ENCODE results near the gene CHCHD4. TPM values are rescaled to one million over a fixed set of nuclear protein-coding genes. Genes with fewer than 3 reads are reported as not detected.

The CHCHD4 gene
- total and polyA plus RNA-seq, 2 of the 8 experiments (the other 6 are each of a cell fraction or from before 2014, with no cell fraction given) = 15.0 to 22.3 TPM

DNA sequence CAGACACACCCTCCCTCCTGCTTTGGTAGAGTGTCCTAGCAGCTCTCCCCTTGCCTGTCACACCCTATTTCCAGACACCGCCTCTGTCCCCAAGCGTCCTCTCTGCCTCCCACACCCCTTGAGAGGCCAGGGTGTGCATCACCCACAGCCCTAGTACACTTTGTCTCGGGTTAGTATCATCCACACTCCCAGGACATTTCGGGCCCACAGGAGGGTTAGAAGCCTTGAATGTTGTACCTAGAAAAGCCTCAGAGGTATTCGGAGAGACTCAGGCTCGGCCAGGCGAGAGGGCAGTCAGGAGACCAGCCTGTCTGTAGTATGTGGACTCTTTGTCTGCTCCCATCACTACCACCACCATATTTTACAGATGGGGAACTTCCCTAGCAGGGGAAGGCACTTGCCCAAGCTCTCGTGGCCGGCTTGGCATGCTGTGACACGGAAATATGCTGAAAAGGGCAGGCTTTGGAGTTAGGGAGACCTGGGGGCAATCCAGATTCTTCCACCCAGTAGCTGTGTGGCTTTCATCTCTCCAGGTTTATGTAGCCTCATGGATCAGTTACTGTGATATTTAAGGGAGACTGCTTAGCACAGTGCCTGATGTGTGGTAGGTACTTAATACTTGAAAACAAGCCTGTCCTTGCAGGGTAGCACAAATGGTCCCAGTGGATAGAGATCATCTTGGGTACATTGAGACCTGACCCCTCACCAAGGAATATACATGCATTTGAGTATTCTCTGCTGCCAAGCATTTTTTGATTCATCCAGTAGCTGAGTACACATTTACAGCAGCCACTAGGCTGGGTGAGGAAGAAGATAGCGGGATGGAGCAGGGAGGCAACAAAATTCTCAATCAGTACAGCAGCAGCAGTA is 1.6 kb upstream of the CHCHD4 start:
- peak overlapping the region; percentile 54 for H3K4ac ChIP-seq (replicated peaks; ENCODE audit: insufficient read length, low read depth, low read length)
- no peak overlapping the region for H2BK5ac ChIP-seq (ENCODE audit: low read depth, low read length)
- TF ChIP-seq EP300 (IDR thresholded peaks at IDR 0.05; ENCODE audit: borderline replicate concordance in 1 of 2, low read depth in 2 of 2, low read length in 2 of 2) = no peak
- TF ChIP-seq CEBPB (IDR thresholded peaks at IDR 0.05; ENCODE audit: low read depth, low read length) = no peak
- peak; percentile 5 for TF ChIP-seq SAP30 (IDR thresholded peaks at IDR 0.05; ENCODE audit: insufficient read depth, insufficient replicate concordance, low read length)
- no peak for TF ChIP-seq EGR1 (IDR thresholded peaks at IDR 0.05; ENCODE audit: borderline replicate concordance, low read depth, low read length)
- peak overlapping the region; percentile 96 to 99 for H3K4me2 ChIP-seq (ENCODE audit: insufficient read depth in 1 of 2, low read depth in 2 of 2, low read length in 2 of 2)
- ChIA-PET CTCF (ENCODE audit: partially characterized antibody) (interaction anchor here (0.8 to 3.9 kb wide), 11 partner anchors 9 to 590 kb away, joined by 3 to 37 read pairs (median 8); no protein-coding TSS in a partner anchor), POLR2A (ENCODE audit: partially characterized antibody) (interaction anchor here (0.5 to 4.7 kb wide), 17 partner anchors 8 to 242 kb away, joined by 3 to 46 read pairs (median 4); partner anchors contain the start of genes LSM3 and XPC)
- no peak overlapping the region for H2AFZ ChIP-seq (ENCODE audit: low read length)
- peaks cover 7 to 33% of the 10 kb centered on the region in 2 experiments for H3K79me2 ChIP-seq (ENCODE audit: control insufficient read depth in 1 of 2, insufficient read depth in 2 of 2, low read length in 2 of 2)
- peaks cover 6 to 22% (median 15%) of the 10 kb centered on the region in 4 experiments for H3K36me3 ChIP-seq (ENCODE audit: control insufficient read depth in 2 of 4, insufficient read depth in 4 of 4, low read length in 3 of 4)
- H2BK12ac ChIP-seq (ENCODE audit: low read depth, low read length) = no peak overlapping the region
- no peaks in the 10 kb centered on the region for H3K9me3 ChIP-seq (ENCODE audit: insufficient read depth in 2 of 2, low read depth in 1 of 2, low read length in 1 of 2)
- H3K14ac ChIP-seq (ENCODE audit: insufficient read length) = no peak overlapping the region
- no peak overlapping the region for H3K18ac ChIP-seq (ENCODE audit: extremely low read depth, low read length)
- peak overlapping the region; percentile 90 to 97 (median 91); a peak in 7 of 8 replicates for H3K4me3 ChIP-seq (ENCODE audit: extremely low read depth in 1 of 4, insufficient read depth in 2 of 4, low read depth in 3 of 4, low read length in 4 of 4)
- WGBS, 2 experiments (ENCODE audit: extremely low coverage in 1 of 2, insufficient coverage in 1 of 2, insufficient read length in 1 of 2, insufficient replicate concordance in 2 of 2, low coverage in 1 of 2, low lambda C conversion rate in 2 of 2, missing lambda C conversion rate in 1 of 2) = 75% methylated on average over 11 of the region's 11 CpGs; no CpG with 5 or more reads in 1 of the 2 experiments
- no peak overlapping the region for H3K27ac ChIP-seq (ENCODE audit: low read depth, low read length)
- H4K5ac ChIP-seq (ENCODE audit: insufficient read length, low read depth, low read length) = no peak overlapping the region
- FAIRE-seq = no peak
- H2BK15ac ChIP-seq (ENCODE audit: low read length) = no peak overlapping the region
- peaks cover 0 to 14% (median 10%) of the 10 kb centered on the region in 4 experiments; a peak in 6 of 7 replicates for H3K4me1 ChIP-seq (replicated peaks in 1 of 4; ENCODE audit: control insufficient read depth in 3 of 4, insufficient read depth in 4 of 4, low read length in 3 of 4)
- no peak overlapping the region for H4K91ac ChIP-seq (replicated peaks; ENCODE audit: insufficient read length, low read length)
- H4K8ac ChIP-seq (ENCODE audit: extremely low read depth, insufficient read depth, low read length) = no peak overlapping the region; the same call in 1 of the 2 replicates
- peaks cover 14% of the 10 kb centered on the region for H3K23me2 ChIP-seq (ENCODE audit: low read depth, low read length)
- peaks cover 2 to 15% of the 10 kb centered on the region in 2 experiments for H4K20me1 ChIP-seq (replicated peaks in 1 of 2; ENCODE audit: control insufficient read depth in 1 of 2, insufficient read depth in 2 of 2, low read length in 2 of 2)
- H2AK5ac ChIP-seq (ENCODE audit: low read depth, low read length) = no peak overlapping the region
- peak in 1 of 2 experiments; percentile 19 for DNase-seq (ENCODE audit: low read depth in 1 of 2, low spot score in 2 of 2)
- H3K23ac ChIP-seq (ENCODE audit: insufficient read length) = no peak overlapping the region
- peak overlapping the region in 2 of 4 experiments; percentile 85; a peak in 3 of 7 replicates for H3K9ac ChIP-seq (replicated peaks in 1 of 4; ENCODE audit: extremely low read depth in 1 of 4, low read depth in 3 of 4, low read length in 3 of 4)
- H2BK20ac ChIP-seq (ENCODE audit: low read length) = no peak overlapping the region
- no peak overlapping the region for H3K56ac ChIP-seq (replicated peaks; ENCODE audit: insufficient read length, low read depth, low read length)
- H3K79me1 ChIP-seq (ENCODE audit: low read depth, low read length) = peaks cover 14% of the 10 kb centered on the region
- H2BK120ac ChIP-seq (replicated peaks; ENCODE audit: low read depth, low read length) = no peak overlapping the region
- no peaks in the 10 kb centered on the region for H3K27me3 ChIP-seq (replicated peaks in 1 of 4; ENCODE audit: control insufficient read depth in 3 of 4, extremely low read depth in 1 of 4, insufficient read depth in 3 of 4, low read length in 3 of 4)

Measured in H1 (cell line).